ENCODE measurements around the gene TMEM185B.

Gene TMEM185B

GRCh38 chr2:120243875-120244553 is 20.8 kb upstream of the TMEM185B start:
- no peak for TF ChIP-seq GATA3 (IDR thresholded peaks at IDR 0.05; ENCODE audit: low read depth, low read length)
- TF ChIP-seq GATA2 (IDR thresholded peaks at IDR 0.05; ENCODE audit: low read depth, low read length), result no peak

GRCh38 chr2:120243211-120243610 is 20.0 kb upstream of the TMEM185B start:
- TF ChIP-seq GATA2 (IDR thresholded peaks at IDR 0.05; ENCODE audit: low read depth, low read length) (no peak), GATA3 (IDR thresholded peaks at IDR 0.05; ENCODE audit: low read depth, low read length) (no peak)

- TF ChIP-seq GATA3 (IDR thresholded peaks at IDR 0.05; ENCODE audit: low read depth, low read length), result no peak
- TF ChIP-seq GATA2 (IDR thresholded peaks at IDR 0.05; ENCODE audit: low read depth, low read length), result no peak
Measured at GRCh38 chr2:120241684-120242083, 18.5 kb upstream of the TMEM185B start.

- TF ChIP-seq GATA2 (IDR thresholded peaks at IDR 0.05; ENCODE audit: low read depth, low read length) (no peak), GATA3 (IDR thresholded peaks at IDR 0.05; ENCODE audit: low read depth, low read length) (no peak)
Measured at GRCh38 chr2:120240901-120241429, 17.8 kb upstream of the TMEM185B start.

- TF ChIP-seq GATA3 (IDR thresholded peaks at IDR 0.05; ENCODE audit: low read depth, low read length), result no peak
- TF ChIP-seq GATA2 (IDR thresholded peaks at IDR 0.05; ENCODE audit: low read depth, low read length), result no peak
Measured at GRCh38 chr2:120239488-120240287, 16.5 kb upstream of the TMEM185B start.

GRCh38 chr2:120238728-120239487 is 15.7 kb upstream of the TMEM185B start:
- no peak for TF ChIP-seq GATA2 (IDR thresholded peaks at IDR 0.05; ENCODE audit: low read depth, low read length)
- TF ChIP-seq GATA3 (IDR thresholded peaks at IDR 0.05; ENCODE audit: low read depth, low read length), result no peak

- TF ChIP-seq GATA3 (IDR thresholded peaks at IDR 0.05; ENCODE audit: low read depth, low read length), result no peak
- no peak for TF ChIP-seq GATA2 (IDR thresholded peaks at IDR 0.05; ENCODE audit: low read depth, low read length)
Measured at GRCh38 chr2:120237491-120237902, 14.3 kb upstream of the TMEM185B start.

GRCh38 chr2:120236791-120237190 is 13.6 kb upstream of the TMEM185B start:
- TF ChIP-seq GATA2 (IDR thresholded peaks at IDR 0.05; ENCODE audit: low read depth, low read length) (no peak), GATA3 (IDR thresholded peaks at IDR 0.05; ENCODE audit: low read depth, low read length) (no peak)

- no peak for TF ChIP-seq GATA3 (IDR thresholded peaks at IDR 0.05; ENCODE audit: low read depth, low read length)
Measured at GRCh38 chr2:120236316-120236715, 13.1 kb upstream of the TMEM185B start.

GRCh38 chr2:120235681-120236080 is 12.5 kb upstream of the TMEM185B start:
- TF ChIP-seq GATA3 (IDR thresholded peaks at IDR 0.05; ENCODE audit: low read depth, low read length) (no peak), GATA2 (IDR thresholded peaks at IDR 0.05; ENCODE audit: low read depth, low read length) (no peak)

GRCh38 chr2:120233292-120233691 is 10.1 kb upstream of the TMEM185B start:
- TF ChIP-seq GATA3 (IDR thresholded peaks at IDR 0.05; ENCODE audit: low read depth, low read length) (no peak), GATA2 (IDR thresholded peaks at IDR 0.05; ENCODE audit: low read depth, low read length) (no peak)

- TF ChIP-seq GATA2 (IDR thresholded peaks at IDR 0.05; ENCODE audit: low read depth, low read length) (no peak), GATA3 (IDR thresholded peaks at IDR 0.05; ENCODE audit: low read depth, low read length) (no peak)
Measured at GRCh38 chr2:120231974-120232635, 8.9 kb upstream of the TMEM185B start.

- no peak for TF ChIP-seq GATA3 (IDR thresholded peaks at IDR 0.05; ENCODE audit: low read depth, low read length)
- TF ChIP-seq GATA2 (IDR thresholded peaks at IDR 0.05; ENCODE audit: low read depth, low read length), result no peak
Measured at GRCh38 chr2:120231564-120231973, 8.4 kb upstream of the TMEM185B start.

All from SH-SY5Y (cell line).